Left lung (tissue), 10 donors: ENCODE data around the gene AK1. TPM values are rescaled to one million over a fixed set of nuclear protein-coding genes. Genes with fewer than 3 reads are reported as not detected.

Experiments
- ATAC-seq: fragments of 200-7000 bp; cut with Tn5 transposase; one replicate; pipeline ENCODE4 v1.9.1; 2020; ENCODE audit warnings: moderate library complexity
- DNase-seq, 4 donors: peaks; one replicate each; pipeline ENCODE4 v3.0.0-alpha.2; 2013 to 2020
- H3K27ac ChIP-seq, 2 donors: fragments of 200-600 bp; sonication (generic) in 1 of 2; one replicate each; pipeline versions ENCODE4 v1.5.0 to v1.8.0; 2020 to 2021
- H3K27me3 ChIP-seq, 2 donors: fragments of 200-600 bp; sonication (generic) in 1 of 2; one replicate each; pipeline versions ENCODE4 v1.5.0 to v1.8.0; 2020 to 2021
- H3K36me3 ChIP-seq, 2 donors: fragments of 200-600 bp; sonication (generic) in 1 of 2; one replicate each; pipeline versions ENCODE4 v1.5.0 to v1.8.0; 2020 to 2021
- H3K4me1 ChIP-seq, 2 donors: fragments of 200-600 bp; one replicate each; pipeline ENCODE4 v1.8.0; 2021
- H3K4me3 ChIP-seq, 2 donors: fragments of 200-600 bp; sonication (generic) in 1 of 2; one replicate each; pipeline versions ENCODE4 v1.5.0 to v1.8.0; 2020 to 2021; ENCODE audit warnings: mild to moderate bottlenecking in 1 of 2
- H3K9me3 ChIP-seq, 2 donors: fragments of 200-600 bp; sonication (generic) in 1 of 2; one replicate each; pipeline versions ENCODE4 v1.5.0 to v1.8.0; 2020 to 2021
- intact Hi-C, 2 donors: fragments of 100-400 bp; cut with DNase I; formaldehyde crosslinking; loops; one replicate each; pipeline versions ENCODE4 v1.11.2 to v1.14.2; 2022
- polyA plus RNA-seq, 6 donors: library from polyadenylated mRNA; unstranded; fragments of 120-200 nt; gene quantifications; one replicate each; pipeline ENCODE4 v1.2.1, GENCODE V29; 2013; ENCODE audit not compliant: insufficient read length in 6 of 6
- total RNA-seq, 2 donors: library from RNA; stranded (reverse); fragmentation: NEBNext Ultra II Directional; extraction: Animal tissue kit (Norgen Biotek cat#: 25700); gene quantifications; one replicate each; pipeline ENCODE4 v1.2.1, GENCODE V29; 2021
- TF ChIP-seq, protein P1 (sequence below), 2 donors: fragments of 200-600 bp; sonication (generic) in 1 of 2; IDR thresholded peaks; one replicate each; pipeline versions ENCODE4 v1.5.0 to v1.8.0; 2021; ENCODE audit warnings: antibody characterized with exemption in 2 of 2
- donor health status: DM: no; HTN: yes; CAD: no.
- donor health status: DM: no; HTN: no; CAD: no.

AK1 gene
- total and polyA plus RNA-seq, 8 donors: 47.3 to 264 (median 76.7) TPM

DNA sequence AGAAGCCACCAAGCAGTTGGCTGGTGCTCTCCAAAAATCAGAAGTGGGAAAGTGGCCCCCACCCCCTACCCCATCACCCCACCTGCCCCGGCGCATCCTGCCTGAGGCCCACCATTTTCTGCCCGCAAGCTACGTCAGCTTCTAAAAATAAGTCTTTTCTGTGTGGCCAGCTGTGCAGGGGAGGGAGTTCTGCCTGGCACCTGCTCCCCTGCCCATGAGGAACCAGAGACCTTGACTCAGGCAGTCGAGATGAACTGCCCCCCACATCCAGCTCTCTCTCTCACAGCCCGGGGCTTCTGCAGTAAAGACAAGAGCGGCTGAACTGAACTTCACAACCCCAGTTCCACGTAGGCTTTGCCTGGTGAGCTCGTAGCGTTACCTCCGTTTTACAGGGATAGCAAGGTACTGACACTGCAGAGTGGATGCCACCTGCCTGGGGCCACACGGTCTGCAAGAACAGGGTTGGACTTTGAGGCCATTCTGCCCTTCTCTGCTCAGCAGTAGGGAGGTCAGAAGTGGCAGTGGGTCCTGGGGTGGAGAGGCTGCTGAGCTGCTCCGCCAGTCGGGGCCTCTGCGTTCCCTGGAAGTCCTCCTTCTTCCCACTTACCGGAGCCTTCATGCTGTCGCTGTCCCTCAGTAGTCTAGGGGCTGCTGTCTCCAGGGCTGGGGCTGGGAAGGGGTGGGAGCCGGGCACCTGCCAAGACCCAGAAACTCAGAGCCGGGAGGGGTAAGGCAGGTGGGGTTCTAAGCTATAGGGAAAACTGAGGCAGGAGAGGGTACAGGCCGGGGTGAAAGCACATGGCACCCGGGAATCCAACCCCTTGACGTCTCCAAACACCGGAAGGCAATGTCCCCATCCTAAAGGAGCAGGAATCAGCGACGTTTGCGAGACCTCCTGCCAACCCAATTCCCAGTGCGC is 38.6 kb upstream of the AK1 start:
- Histone ChIP-seq H3K27me3 (no peaks in the 10 kb centered on the region), H3K4me1 (peaks cover 40 to 77% of the 10 kb centered on the region in 2 donors), H3K27ac (peak overlapping the region; percentile 33 to 60), H3K9me3 (no peaks in the 10 kb centered on the region), H3K36me3 (peaks cover 0 to 16% of the 10 kb centered on the region in 2 donors), H3K4me3 (peak overlapping the region; percentile 56 to 78)
- ATAC-seq (peak; percentile 0), DNase-seq (no peak)
- intact Hi-C loops: no loop called here
- TF ChIP-seq, protein P1, sequence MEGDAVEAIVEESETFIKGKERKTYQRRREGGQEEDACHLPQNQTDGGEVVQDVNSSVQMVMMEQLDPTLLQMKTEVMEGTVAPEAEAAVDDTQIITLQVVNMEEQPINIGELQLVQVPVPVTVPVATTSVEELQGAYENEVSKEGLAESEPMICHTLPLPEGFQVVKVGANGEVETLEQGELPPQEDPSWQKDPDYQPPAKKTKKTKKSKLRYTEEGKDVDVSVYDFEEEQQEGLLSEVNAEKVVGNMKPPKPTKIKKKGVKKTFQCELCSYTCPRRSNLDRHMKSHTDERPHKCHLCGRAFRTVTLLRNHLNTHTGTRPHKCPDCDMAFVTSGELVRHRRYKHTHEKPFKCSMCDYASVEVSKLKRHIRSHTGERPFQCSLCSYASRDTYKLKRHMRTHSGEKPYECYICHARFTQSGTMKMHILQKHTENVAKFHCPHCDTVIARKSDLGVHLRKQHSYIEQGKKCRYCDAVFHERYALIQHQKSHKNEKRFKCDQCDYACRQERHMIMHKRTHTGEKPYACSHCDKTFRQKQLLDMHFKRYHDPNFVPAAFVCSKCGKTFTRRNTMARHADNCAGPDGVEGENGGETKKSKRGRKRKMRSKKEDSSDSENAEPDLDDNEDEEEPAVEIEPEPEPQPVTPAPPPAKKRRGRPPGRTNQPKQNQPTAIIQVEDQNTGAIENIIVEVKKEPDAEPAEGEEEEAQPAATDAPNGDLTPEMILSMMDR (IDR thresholded peaks at IDR 0.05): no peak

DNA sequence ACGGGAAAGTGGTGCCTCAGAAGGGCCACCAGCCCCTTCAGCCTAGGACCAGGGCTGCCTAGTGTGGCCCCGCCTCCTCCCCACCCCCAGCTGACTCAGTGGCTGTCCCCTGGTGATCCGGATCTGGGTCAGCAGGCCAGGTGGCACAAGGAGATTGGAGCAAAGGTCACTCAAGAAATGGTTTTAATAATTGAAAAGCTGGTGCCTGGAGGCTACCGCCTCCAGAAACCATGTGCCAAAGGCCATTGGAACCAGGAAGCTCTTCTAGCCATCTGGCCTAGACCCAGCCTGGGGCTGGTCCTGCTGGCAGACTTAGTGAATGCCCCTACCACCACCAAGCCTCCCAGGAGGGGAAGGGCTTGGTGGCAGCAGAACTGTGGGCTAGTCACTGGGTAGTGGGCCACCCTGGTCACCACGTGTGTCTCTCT is 37.9 kb upstream of the AK1 start:
- Histone ChIP-seq H3K4me1 (peaks cover 43 to 78% of the 10 kb centered on the region in 2 donors), H3K9me3 (no peaks in the 10 kb centered on the region), H3K36me3 (peaks cover 0 to 24% of the 10 kb centered on the region in 2 donors), H3K27ac (peak overlapping the region in 1 of 2 donors; percentile 28), H3K27me3 (no peaks in the 10 kb centered on the region), H3K4me3 (peak overlapping the region in 1 of 2 donors; percentile 78)
- no peak for DNase-seq
- TF ChIP-seq, protein P1 (IDR thresholded peaks at IDR 0.05): no peak
- no peak for ATAC-seq
- intact Hi-C loops: no loop called here

DNA sequence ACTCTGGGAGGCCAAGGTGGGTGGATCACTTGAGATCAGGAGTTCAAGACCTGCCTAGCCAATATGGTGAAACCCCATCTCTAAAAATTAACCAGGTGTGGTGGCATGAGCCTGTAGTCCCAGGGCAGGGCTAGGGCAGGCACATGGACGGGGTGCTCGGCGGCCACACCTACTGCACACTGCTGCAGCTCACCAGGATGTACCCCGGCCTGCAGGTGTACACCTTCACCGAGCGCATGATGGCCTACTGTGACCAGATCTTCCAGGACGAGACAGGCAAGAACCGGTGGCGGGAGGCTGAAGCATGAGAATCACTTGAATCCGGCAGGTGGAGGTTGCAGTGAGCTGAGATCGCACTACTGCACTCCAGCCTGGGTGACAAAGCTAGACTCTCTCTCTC is 36.2 kb upstream of the AK1 start:
- TF ChIP-seq, protein P1 (IDR thresholded peaks at IDR 0.05): no peak
- intact Hi-C loops: no loop called here
- Histone ChIP-seq H3K4me3 (no peak overlapping the region), H3K27ac (no peak overlapping the region), H3K27me3 (no peaks in the 10 kb centered on the region), H3K4me1 (peaks cover 32 to 64% of the 10 kb centered on the region in 2 donors), H3K9me3 (no peaks in the 10 kb centered on the region), H3K36me3 (peaks cover 0 to 37% of the 10 kb centered on the region in 2 donors)
- peak in 1 of 4 donors; percentile 61 for DNase-seq
- no peak for ATAC-seq

DNA sequence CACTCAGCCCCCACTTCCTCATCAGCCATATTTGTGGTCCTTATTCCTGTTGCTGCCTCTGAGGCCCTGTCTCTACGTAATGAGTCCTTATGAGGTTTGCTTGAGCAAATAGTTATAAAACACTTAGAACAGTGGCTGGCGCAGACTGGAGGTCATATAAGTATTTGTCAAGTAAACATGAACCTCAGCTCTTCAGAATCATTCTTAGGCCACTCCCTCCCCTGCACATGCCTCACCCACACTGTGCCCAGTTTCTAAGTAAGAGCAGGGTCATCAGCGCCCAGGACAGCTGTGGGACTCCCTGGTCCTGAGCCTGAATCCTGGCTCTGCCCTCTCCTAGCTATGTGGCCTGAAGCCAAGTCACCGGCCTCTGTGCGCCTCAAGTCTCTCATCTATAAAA is 35.4 kb upstream of the AK1 start:
- intact Hi-C loops: no loop called here
- H3K4me1 ChIP-seq: peaks cover 24 to 56% of the 10 kb centered on the region in 2 donors

DNA sequence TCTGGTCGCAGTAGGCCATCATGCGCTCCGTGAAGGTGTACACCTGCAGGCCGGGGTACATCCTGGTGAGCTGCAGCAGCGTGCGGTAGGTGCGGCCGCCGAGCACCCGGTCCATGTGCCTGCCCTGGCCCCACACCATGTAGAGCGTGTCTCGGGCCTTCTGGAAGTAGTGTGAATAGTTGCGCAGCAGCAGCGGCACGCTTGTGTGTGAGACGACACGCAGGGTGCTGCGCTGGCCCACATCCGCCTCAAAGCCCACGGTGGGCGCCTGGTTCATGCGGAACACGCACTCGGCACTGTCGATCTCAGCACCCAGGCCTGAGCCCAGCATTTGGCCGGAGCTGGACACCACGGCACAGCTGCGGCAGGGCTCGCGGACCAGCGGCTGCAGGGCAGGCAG is 34.8 kb upstream of the AK1 start:
- peak in 1 of 4 donors; percentile 81 for DNase-seq
- intact Hi-C loops: no loop called here
- Histone ChIP-seq H3K4me3 (no peak overlapping the region), H3K4me1 (peaks cover 21 to 54% of the 10 kb centered on the region in 2 donors), H3K27ac (peak overlapping the region in 1 of 2 donors; percentile 56), H3K9me3 (no peaks in the 10 kb centered on the region), H3K27me3 (no peaks in the 10 kb centered on the region), H3K36me3 (peaks cover 0 to 50% of the 10 kb centered on the region in 2 donors)
- ATAC-seq: no peak
- TF ChIP-seq, protein P1 (IDR thresholded peaks at IDR 0.05): no peak

More for the DNA sequence above, 35.4 kb upstream of the AK1 start:
- no peak overlapping the region for H3K4me3 ChIP-seq
- no peak overlapping the region for H3K27ac ChIP-seq
- H3K9me3 ChIP-seq: no peaks in the 10 kb centered on the region
- peak; percentile 62 for ATAC-seq
- H3K27me3 ChIP-seq: no peaks in the 10 kb centered on the region
- H3K36me3 ChIP-seq: peaks cover 0 to 45% of the 10 kb centered on the region in 2 donors
- DNase-seq: peak in 3 of 4 donors; percentile 77 to 82 (median 81)
- TF ChIP-seq, protein P1 (IDR thresholded peaks at IDR 0.05): no peak
